ENCODE measurements around the gene USP10. TPM values are rescaled to one million over a fixed set of nuclear protein-coding genes. Genes with fewer than 3 reads are reported as not detected.

USP10 gene
- total and polyA plus RNA-seq, 2 donors (not counting 3 experiments of a cell fraction or from before 2014, with no cell fraction given): 84.0 to 115 TPM

DNA sequence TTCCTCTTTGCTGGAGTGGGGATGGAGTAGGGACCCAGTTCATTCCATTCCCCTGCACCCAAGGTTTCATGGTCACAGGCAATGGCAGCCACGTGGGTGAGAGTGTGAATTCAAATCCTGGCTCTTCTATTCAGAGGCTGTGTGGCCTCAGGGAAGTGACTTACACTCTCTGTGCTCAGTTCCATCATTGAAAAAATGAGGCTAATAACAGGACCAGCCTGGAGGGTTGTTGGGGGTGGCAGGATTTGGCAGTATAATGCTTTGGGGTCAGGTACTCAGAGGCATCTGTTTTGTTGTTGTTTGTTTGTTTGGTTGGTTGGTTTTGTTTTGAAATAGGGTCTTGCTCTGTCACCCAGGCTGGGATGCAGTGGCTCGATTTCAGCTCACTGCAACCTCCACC is 117.8 kb downstream of the USP10 start:
- Histone ChIP-seq H3K4me3 (replicated peaks in 1 of 3; ENCODE audit: insufficient read depth in 1 of 3, low read depth in 1 of 3, low read length in 3 of 3) (no peak overlapping the region), H3K9ac (replicated peaks; ENCODE audit: extremely low read depth, insufficient read depth, low read length) (no peak overlapping the region), H3K9me3 (replicated peaks; ENCODE audit: control insufficient read depth, insufficient read depth, low read length) (no peaks in the 10 kb centered on the region), H3K79me2 (ENCODE audit: control insufficient read depth, insufficient read depth, low read length) (no peaks in the 10 kb centered on the region), H4K20me1 (replicated peaks; ENCODE audit: control insufficient read depth, extremely low read depth, insufficient read depth, low read length) (no peaks in the 10 kb centered on the region), H3K36me3 (ENCODE audit: control insufficient read depth in 2 of 2, extremely low read depth in 1 of 2, insufficient read depth in 2 of 2, low read length in 2 of 2) (no peaks in the 10 kb centered on the region), H3K4me1 (ENCODE audit: control insufficient read depth, extremely low read depth, insufficient read depth, low read length) (peaks cover 4% of the 10 kb centered on the region), H3K27me3 (ENCODE audit: control insufficient read depth in 2 of 2, insufficient read depth in 2 of 2, low read length in 2 of 2) (peaks cover 6 to 15% of the 10 kb centered on the region in 2 experiments), H2AFZ (ENCODE audit: low read depth, low read length) (no peak overlapping the region), H3K27ac (ENCODE audit: insufficient read depth, low read depth, low read length) (no peak overlapping the region), H3K9me1 (replicated peaks; ENCODE audit: control insufficient read depth, extremely low read depth, insufficient read depth, low read length) (no peaks in the 10 kb centered on the region), H3K4me2 (ENCODE audit: insufficient read depth, low read length) (no peak overlapping the region)
- TF ChIP-seq, protein P1, sequence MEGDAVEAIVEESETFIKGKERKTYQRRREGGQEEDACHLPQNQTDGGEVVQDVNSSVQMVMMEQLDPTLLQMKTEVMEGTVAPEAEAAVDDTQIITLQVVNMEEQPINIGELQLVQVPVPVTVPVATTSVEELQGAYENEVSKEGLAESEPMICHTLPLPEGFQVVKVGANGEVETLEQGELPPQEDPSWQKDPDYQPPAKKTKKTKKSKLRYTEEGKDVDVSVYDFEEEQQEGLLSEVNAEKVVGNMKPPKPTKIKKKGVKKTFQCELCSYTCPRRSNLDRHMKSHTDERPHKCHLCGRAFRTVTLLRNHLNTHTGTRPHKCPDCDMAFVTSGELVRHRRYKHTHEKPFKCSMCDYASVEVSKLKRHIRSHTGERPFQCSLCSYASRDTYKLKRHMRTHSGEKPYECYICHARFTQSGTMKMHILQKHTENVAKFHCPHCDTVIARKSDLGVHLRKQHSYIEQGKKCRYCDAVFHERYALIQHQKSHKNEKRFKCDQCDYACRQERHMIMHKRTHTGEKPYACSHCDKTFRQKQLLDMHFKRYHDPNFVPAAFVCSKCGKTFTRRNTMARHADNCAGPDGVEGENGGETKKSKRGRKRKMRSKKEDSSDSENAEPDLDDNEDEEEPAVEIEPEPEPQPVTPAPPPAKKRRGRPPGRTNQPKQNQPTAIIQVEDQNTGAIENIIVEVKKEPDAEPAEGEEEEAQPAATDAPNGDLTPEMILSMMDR (IDR thresholded peaks at IDR 0.05; ENCODE audit: extremely low read depth in 1 of 2, insufficient read depth in 1 of 2, low read depth in 1 of 2, low read length in 2 of 2): no peak
- TF ChIP-seq JUN (IDR thresholded peaks at IDR 0.05; ENCODE audit: borderline replicate concordance, insufficient read depth, insufficient read length, low read depth) (no peak), POLR2A (IDR thresholded peaks at IDR 0.05; ENCODE audit: low read depth, low read length) (no peak), POLR2AphosphoS5 (IDR thresholded peaks at IDR 0.05; ENCODE audit: insufficient read depth, low read depth, low read length) (no peak), FOS (IDR thresholded peaks at IDR 0.05; ENCODE audit: borderline replicate concordance, insufficient read depth, low read length) (no peak), GATA2 (IDR thresholded peaks at IDR 0.05; ENCODE audit: insufficient read depth, insufficient read length, low read depth, low read length) (no peak), MAX (IDR thresholded peaks at IDR 0.05; ENCODE audit: insufficient read depth, insufficient read length) (no peak), EZH2 (IDR thresholded peaks at IDR 0.05; ENCODE audit: borderline replicate concordance, low read depth, low read length, severe bottlenecking) (no peak), MYC (IDR thresholded peaks at IDR 0.05; ENCODE audit: low read depth, low read length) (no peak)
- ChIA-PET CTCF (no interaction called here), POLR2A (no interaction called here)
- FAIRE-seq (no peak), DNase-seq (ENCODE audit: low read depth, low spot score) (no peak)
- no TSS peak for BruUV-seq (replicated peaks)
- dilution Hi-C loops (cut with MboI; ENCODE audit: extremely low pct_ligation_motif_present, low sequenced_read_pairs): no loop called here
- intact Hi-C loops (cut with micrococcal nuclease): no loop called here

Measured in endothelial cell of umbilical vein (primary cell).